Activated CD4-positive, alpha-beta T cell treated with anti-CD3 and anti-CD28 coated beads, Interleukin-2, amount 50 U/mL, for 24 hours (primary cell): ENCODE measurements around the gene SERPINB4.

Source experiments
- DNase-seq, 2 donors: peaks; one replicate each; pipeline ENCODE4 v3.0.0-alpha.2; 2020; ENCODE audit warnings: low read depth in 1 of 2, low spot score in 1 of 2

SERPINB4 gene

GRCh38 chr18:63627819-63628218 lies 16.2 kb downstream of the SERPINB4 start:
- no peak for DNase-seq

- no peak for DNase-seq
Observed at GRCh38 chr18:63626431-63626830, 17.6 kb downstream of the SERPINB4 start.

- no peak for DNase-seq
Observed at GRCh38 chr18:63624863-63625262, 19.2 kb downstream of the SERPINB4 start.

GRCh38 chr18:63619661-63620060 lies 24.4 kb downstream of the SERPINB4 start:
- DNase-seq = no peak

- no peak for DNase-seq
Observed at GRCh38 chr18:63617915-63618234, 26.2 kb downstream of the SERPINB4 start.

- no peak for DNase-seq
Observed at GRCh38 chr18:63617049-63617914, 26.8 kb downstream of the SERPINB4 start.

DNA sequence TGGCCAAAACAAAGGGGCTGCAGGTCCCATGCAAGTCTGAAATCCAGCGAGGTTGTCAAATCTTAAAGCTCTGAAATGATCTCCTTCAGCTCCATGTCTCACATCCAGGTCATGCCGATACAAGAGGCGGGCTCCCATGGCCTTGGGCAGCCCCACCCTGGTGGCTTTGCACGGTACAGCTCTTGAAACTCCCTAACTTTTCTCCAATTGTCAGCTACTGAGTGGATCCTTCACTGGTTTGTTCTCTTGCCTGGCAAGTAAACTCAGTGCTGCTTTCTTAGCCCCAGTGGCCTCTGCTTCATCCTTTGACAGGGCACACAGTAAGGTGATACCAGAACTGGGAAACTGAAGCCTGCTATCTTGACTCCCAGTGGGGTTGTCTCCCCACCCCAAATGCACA lies 30.6 kb downstream of the SERPINB4 start:
- DNase-seq = no peak

DNA sequence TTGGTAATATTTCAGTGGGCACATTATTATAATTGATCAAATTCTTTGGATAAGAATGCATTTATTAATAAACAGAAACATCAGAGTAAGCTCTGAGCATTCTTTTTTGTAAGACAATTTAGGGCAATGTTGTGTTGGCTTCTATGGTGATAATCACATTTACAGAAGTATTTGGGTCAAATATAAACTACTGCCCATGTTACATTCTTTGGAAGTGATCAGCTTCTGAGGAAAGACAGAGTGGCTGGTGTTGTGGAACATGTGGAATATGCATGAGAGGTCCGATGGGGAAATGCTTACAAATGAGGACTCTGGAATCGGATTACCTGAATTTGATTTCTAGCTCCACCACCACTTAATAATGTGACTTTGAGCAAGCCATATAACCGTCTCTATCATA lies 37.5 kb downstream of the SERPINB4 start:
- DNase-seq = no peak

- no peak for DNase-seq
Observed at GRCh38 chr18:63604791-63605567, 39.1 kb downstream of the SERPINB4 start.

DNA sequence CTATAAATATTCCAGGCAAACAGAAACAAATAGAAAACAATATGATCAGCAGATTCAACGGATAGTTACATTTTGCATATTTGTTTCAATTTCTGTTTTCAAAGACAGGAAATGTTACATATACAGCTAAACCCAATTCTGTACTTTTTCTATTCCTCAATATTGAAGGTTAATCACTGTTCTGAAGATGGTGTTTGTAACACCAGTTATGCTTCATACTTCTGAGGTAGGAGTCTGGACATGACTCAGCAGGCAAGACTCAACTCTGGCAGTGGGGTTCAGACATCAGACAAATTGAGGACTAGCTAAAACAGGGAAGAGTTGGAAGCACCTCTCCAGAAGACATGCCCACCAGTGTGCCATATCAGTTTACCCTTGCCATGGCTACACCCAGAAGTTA lies 40.3 kb downstream of the SERPINB4 start:
- DNase-seq = no peak

GRCh38 chr18:63603355-63603754 lies 40.7 kb downstream of the SERPINB4 start:
- DNase-seq = no peak

DNA sequence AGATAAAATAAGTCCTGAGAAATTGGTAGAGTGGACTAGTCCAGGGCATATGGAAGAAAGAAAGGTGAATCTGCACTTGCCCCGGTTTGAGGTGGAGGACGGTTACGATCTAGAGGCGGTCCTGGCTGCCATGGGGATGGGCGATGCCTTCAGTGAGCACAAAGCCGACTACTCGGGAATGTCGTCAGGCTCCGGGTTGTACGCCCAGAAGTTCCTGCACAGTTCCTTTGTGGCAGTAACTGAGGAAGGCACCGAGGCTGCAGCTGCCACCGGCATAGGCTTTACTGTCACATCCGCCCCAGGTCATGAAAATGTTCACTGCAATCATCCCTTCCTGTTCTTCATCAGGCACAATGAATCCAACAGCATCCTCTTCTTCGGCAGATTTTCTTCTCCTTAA lies 47.1 kb downstream of the SERPINB4 start:
- no peak for DNase-seq

DNA sequence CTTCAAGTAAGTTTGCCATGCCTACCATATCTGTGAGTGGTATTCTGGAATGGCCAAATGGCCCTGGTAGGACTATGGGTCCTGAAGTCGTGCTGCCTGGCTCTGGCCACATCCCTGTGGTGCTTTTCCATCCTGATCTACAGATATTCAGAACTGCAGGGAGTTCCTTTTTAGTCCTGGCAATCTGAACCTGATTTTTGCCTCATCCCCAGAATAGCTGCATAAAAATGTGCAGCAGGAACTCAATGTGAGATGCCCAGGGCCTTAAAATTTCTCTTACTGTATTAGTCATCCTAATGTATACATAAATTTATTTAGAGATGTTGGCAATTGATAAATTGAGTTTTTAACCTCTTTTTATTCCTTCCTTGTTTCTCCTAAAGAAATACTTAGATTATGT lies 51.6 kb downstream of the SERPINB4 start:
- no peak for DNase-seq

- no peak for DNase-seq
Observed at GRCh38 chr18:63591725-63592124, 52.3 kb downstream of the SERPINB4 start.

- no peak for DNase-seq
Observed at GRCh38 chr18:63590966-63591695, 52.9 kb downstream of the SERPINB4 start.

DNA sequence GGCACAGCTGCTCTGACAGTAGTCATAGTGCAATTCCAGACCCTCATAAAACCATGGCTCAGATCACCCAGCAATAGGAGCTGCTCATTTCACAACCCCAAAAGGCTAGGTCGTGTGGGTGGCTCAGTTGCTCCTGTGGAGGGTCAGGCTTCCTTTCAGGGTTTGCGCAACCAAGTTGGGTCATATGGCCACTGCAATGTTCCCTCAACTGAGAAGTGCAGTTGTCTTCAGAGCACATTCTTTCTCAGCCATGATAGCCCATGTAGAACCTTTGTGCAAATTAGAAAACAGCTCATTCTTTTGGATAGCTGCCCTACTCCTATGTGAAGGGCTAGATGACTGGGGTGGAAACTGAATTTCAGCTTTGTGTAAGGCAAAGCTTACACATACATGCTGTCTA lies 53.7 kb downstream of the SERPINB4 start:
- DNase-seq = no peak

- DNase-seq = no peak
Observed at GRCh38 chr18:63588909-63589308, 55.1 kb downstream of the SERPINB4 start.
